ENCODE measurements around the gene DCBLD1. TPM values are rescaled to one million over a fixed set of nuclear protein-coding genes. Genes with fewer than 3 reads are reported as not detected.

The DCBLD1 gene
- total and polyA plus RNA-seq, 2 of the 13 experiments (the other 11 are each of a cell fraction or from before 2014, with no cell fraction given): 23.2 to 41.5 TPM

DNA sequence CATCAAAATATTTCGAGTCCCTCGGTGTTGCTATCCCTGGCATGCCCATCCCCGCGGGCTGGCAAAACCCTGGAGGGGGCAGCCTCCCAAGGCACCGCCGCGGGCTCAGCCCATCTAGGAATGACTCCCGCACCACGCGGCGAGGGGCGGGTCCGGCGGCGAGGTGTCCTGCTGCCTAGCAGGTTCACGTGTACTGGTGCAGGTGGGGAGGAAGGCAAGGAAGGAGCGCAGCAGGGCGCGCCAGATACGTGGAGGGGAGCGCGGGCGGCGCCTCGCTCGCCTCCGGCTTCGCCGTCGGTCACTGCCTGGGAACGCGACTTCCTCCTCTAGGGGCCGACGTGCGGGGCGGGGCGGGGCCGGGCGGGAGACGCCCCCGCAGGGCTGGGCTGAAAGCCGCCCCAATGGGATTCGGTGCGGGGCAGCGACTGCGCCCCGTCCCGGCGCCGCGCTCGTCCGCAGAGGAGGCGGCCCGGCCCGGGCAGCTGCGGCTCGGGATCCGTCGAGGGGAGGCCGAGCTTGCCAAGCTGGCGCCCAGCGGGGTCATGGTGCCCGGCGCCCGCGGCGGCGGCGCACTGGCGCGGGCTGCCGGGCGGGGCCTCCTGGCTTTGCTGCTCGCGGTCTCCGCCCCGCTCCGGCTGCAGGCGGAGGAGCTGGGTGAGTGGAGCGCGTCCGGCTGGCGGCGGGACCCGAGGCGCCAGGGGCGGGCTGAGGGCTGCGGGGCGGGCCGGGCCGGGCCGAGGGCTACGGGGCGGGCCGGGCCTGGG is at the start of gene DCBLD1 (continued):
- TF ChIP-seq ISX (CRISPR knock-in tag; conservative IDR thresholded peaks at IDR 0.05): 0 out of 2 replicates have a peak, but pooled peaks have one; percentile 24
- TF ChIP-seq, protein P1, sequence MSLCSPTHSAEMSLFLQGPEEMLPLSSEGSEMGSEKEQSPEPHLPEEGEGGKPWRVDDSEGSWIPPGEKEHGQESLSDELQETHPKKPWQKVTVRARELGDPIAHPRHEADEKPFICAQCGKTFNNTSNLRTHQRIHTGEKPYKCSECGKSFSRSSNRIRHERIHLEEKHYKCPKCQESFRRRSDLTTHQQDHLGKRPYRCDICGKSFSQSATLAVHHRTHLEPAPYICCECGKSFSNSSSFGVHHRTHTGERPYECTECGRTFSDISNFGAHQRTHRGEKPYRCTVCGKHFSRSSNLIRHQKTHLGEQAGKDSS (CRISPR knock-in tag; IDR thresholded peaks at IDR 0.05; ENCODE audit: borderline replicate concordance, low read depth): peak; percentile 84; the same call in 1 of the 2 replicates
- TF ChIP-seq ZFP36 (IDR thresholded peaks at IDR 0.05; ENCODE audit: borderline replicate concordance, low read depth, low read length, partially characterized antibody): no peak
- peak; percentile 48 for TF ChIP-seq NFYC (CRISPR knock-in tag; IDR thresholded peaks at IDR 0.05)
- TF ChIP-seq ZNF605 (CRISPR knock-in tag; IDR thresholded peaks at IDR 0.05): 0 out of 2 replicates have a peak, but pooled peaks have one; percentile 49
- peak; percentile 44 for TF ChIP-seq XRCC5 (optimal IDR thresholded peaks at IDR 0.05; ENCODE audit: low read length)
- 0 out of 2 replicates have a peak, but pooled peaks have one; percentile 40 for TF ChIP-seq SNAPC2 (CRISPR knock-in tag; IDR thresholded peaks at IDR 0.05)
- TF ChIP-seq ZNF550 (CRISPR knock-in tag; IDR thresholded peaks at IDR 0.05; ENCODE audit: borderline replicate concordance): peak; percentile 84; the same call in 1 of the 2 replicates
- peak; percentile 43; the same call in 1 of the 2 replicates for TF ChIP-seq REL (CRISPR knock-in tag; conservative IDR thresholded peaks at IDR 0.05)
- no peak for TF ChIP-seq ZNF33B (CRISPR knock-in tag; IDR thresholded peaks at IDR 0.05)
- TF ChIP-seq SP140L (CRISPR knock-in tag; IDR thresholded peaks at IDR 0.05; ENCODE audit: borderline replicate concordance): 0 out of 2 replicates have a peak, but pooled peaks have one; percentile 30
- peak; percentile 22; the same call in 1 of the 2 replicates for TF ChIP-seq ZNF12 (CRISPR knock-in tag; IDR thresholded peaks at IDR 0.05)
- peak; percentile 60 for TF ChIP-seq ELF1 (CRISPR knock-in tag; IDR thresholded peaks at IDR 0.05)
- TF ChIP-seq ETV5 (CRISPR knock-in tag; IDR thresholded peaks at IDR 0.05; ENCODE audit: borderline replicate concordance): peak; percentile 73
- TF ChIP-seq GABPB1 (CRISPR knock-in tag; IDR thresholded peaks at IDR 0.05): peak; percentile 83
- TF ChIP-seq, protein P2, sequence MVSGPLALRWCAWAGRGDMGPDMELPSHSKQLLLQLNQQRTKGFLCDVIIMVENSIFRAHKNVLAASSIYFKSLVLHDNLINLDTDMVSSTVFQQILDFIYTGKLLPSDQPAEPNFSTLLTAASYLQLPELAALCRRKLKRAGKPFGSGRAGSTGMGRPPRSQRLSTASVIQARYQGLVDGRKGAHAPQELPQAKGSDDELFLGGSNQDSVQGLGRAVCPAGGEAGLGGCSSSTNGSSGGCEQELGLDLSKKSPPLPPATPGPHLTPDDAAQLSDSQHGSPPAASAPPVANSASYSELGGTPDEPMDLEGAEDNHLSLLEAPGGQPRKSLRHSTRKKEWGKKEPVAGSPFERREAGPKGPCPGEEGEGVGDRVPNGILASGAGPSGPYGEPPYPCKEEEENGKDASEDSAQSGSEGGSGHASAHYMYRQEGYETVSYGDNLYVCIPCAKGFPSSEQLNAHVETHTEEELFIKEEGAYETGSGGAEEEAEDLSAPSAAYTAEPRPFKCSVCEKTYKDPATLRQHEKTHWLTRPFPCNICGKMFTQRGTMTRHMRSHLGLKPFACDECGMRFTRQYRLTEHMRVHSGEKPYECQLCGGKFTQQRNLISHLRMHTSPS (CRISPR knock-in tag; IDR thresholded peaks at IDR 0.05; ENCODE audit: low read depth): peak; percentile 30; the same call in 1 of the 2 replicates
- TF ChIP-seq, protein P3, sequence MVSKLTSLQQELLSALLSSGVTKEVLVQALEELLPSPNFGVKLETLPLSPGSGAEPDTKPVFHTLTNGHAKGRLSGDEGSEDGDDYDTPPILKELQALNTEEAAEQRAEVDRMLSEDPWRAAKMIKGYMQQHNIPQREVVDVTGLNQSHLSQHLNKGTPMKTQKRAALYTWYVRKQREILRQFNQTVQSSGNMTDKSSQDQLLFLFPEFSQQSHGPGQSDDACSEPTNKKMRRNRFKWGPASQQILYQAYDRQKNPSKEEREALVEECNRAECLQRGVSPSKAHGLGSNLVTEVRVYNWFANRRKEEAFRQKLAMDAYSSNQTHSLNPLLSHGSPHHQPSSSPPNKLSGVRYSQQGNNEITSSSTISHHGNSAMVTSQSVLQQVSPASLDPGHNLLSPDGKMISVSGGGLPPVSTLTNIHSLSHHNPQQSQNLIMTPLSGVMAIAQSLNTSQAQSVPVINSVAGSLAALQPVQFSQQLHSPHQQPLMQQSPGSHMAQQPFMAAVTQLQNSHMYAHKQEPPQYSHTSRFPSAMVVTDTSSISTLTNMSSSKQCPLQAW (CRISPR knock-in tag; IDR thresholded peaks at IDR 0.05): peak; percentile 60; the same call in 1 of the 2 replicates
- no peak for TF ChIP-seq ZNF660 (CRISPR knock-in tag; IDR thresholded peaks at IDR 0.05; ENCODE audit: borderline replicate concordance, low read depth)
- TF ChIP-seq ZBTB38 (CRISPR knock-in tag; IDR thresholded peaks at IDR 0.05): peak; percentile 47; the same call in 1 of the 2 replicates
- TF ChIP-seq ATF7-NPFF (CRISPR knock-in tag; IDR thresholded peaks at IDR 0.05; ENCODE audit: low read depth): peak; percentile 42; the same call in 1 of the 2 replicates
- TF ChIP-seq KDM5B (CRISPR knock-in tag; IDR thresholded peaks at IDR 0.05; ENCODE audit: borderline replicate concordance): no peak; the same call in 1 of the 2 replicates
- peak; percentile 70; the same call in 1 of the 2 replicates for TF ChIP-seq KMT2A (CRISPR knock-in tag; IDR thresholded peaks at IDR 0.05)
- TF ChIP-seq MIER2 (CRISPR knock-in tag; IDR thresholded peaks at IDR 0.05): peak; percentile 46; the same call in 1 of the 2 replicates
- 0 out of 2 replicates have a peak, but pooled peaks have one; percentile 24 for TF ChIP-seq ZBTB20 (CRISPR knock-in tag; IDR thresholded peaks at IDR 0.05; ENCODE audit: borderline replicate concordance, low read depth)
- no peak for TF ChIP-seq MTF1 (CRISPR knock-in tag; IDR thresholded peaks at IDR 0.05)
- TF ChIP-seq ZMAT3 (CRISPR knock-in tag; conservative IDR thresholded peaks at IDR 0.05): peak; percentile 61
